H9 (cell line): ENCODE measurements around the gene TUFT1. TPM values are rescaled to one million over a fixed set of nuclear protein-coding genes. Genes with fewer than 3 reads are reported as not detected.

Experiments
- DNase-seq: peaks from one replicate; pipeline ENCODE4 v3.0.0-alpha.2; 2017
- H2AFZ ChIP-seq: one replicate; pipeline ENCODE4 v1.6.1; 2013; ENCODE audit warnings: mild to moderate bottlenecking, low read length, control low read depth, moderate library complexity
- H2AK5ac ChIP-seq: 2 replicates; pipeline ENCODE4 v1.6.1; 2013; ENCODE audit warnings: low read length, control low read depth, mixed read lengths; ENCODE audit not compliant: insufficient read length
- H2BK120ac ChIP-seq: one replicate; pipeline ENCODE4 v1.6.1; 2013; ENCODE audit warnings: low read depth, mild to moderate bottlenecking, low read length, control low read depth, inconsistent platforms; ENCODE audit not compliant: poor library complexity, severe bottlenecking
- H2BK12ac ChIP-seq: 2 replicates; pipeline ENCODE4 v1.6.1; 2013; ENCODE audit warnings: low read length, control low read depth, mixed read lengths, low read depth; ENCODE audit not compliant: insufficient read length
- H2BK15ac ChIP-seq: 2 replicates; pipeline ENCODE4 v1.6.1; 2013; ENCODE audit warnings: low read depth, low read length, control low read depth
- H2BK20ac ChIP-seq: one replicate; pipeline ENCODE4 v1.6.1; 2013; ENCODE audit warnings: low read depth, mild to moderate bottlenecking, low read length, control low read depth, inconsistent platforms; ENCODE audit not compliant: poor library complexity, severe bottlenecking
- H2BK5ac ChIP-seq: 2 replicates; pipeline ENCODE4 v1.6.1; 2013; ENCODE audit warnings: low read length, control low read depth, mixed read lengths; ENCODE audit not compliant: insufficient read length
- H3K14ac ChIP-seq: 2 replicates; pipeline ENCODE4 v1.6.1; 2013; ENCODE audit warnings: low read length, control low read depth; ENCODE audit not compliant: insufficient read depth
- H3K18ac ChIP-seq: 2 replicates; pipeline ENCODE4 v1.6.1; 2013; ENCODE audit warnings: low read depth, mild to moderate bottlenecking, mixed read lengths, low read length, control low read depth; ENCODE audit not compliant: insufficient read length
- H3K23ac ChIP-seq: 2 replicates; pipeline ENCODE4 v1.6.1; 2013; ENCODE audit warnings: low read length, control low read depth, mixed read lengths, low read depth; ENCODE audit not compliant: insufficient read length
- H3K23me2 ChIP-seq: 2 replicates; pipeline ENCODE4 v1.6.1; 2013; ENCODE audit warnings: low read depth, mild to moderate bottlenecking, mixed read lengths, low read length, control low read depth; ENCODE audit not compliant: insufficient read length, poor library complexity, severe bottlenecking
- H3K27ac ChIP-seq: 2 replicates; pipeline ENCODE4 v1.5.1; 2013; ENCODE audit warnings: low read length, control low read depth, mixed read lengths, low read depth; ENCODE audit not compliant: insufficient read length
- H3K27me3 ChIP-seq: 2 replicates; pipeline ENCODE4 v1.6.1; 2013; ENCODE audit warnings: low read length, control low read depth, inconsistent platforms; ENCODE audit not compliant: insufficient read depth
- H3K4ac ChIP-seq: 2 replicates; pipeline ENCODE4 v1.6.1; 2013; ENCODE audit warnings: low read depth, mild to moderate bottlenecking, control low read depth, inconsistent platforms, low read length, moderate library complexity
- H3K4me1 ChIP-seq: 2 replicates; pipeline ENCODE4 v1.6.1; 2013; ENCODE audit warnings: low read length, control low read depth, inconsistent platforms; ENCODE audit not compliant: insufficient read depth
- H3K4me2 ChIP-seq: 2 replicates; pipeline ENCODE4 v1.6.1; 2013; ENCODE audit warnings: low read length, control low read depth, mixed read lengths; ENCODE audit not compliant: insufficient read length, insufficient read depth
- H3K56ac ChIP-seq: 2 replicates; pipeline ENCODE4 v1.6.1; 2013; ENCODE audit warnings: low read depth, mild to moderate bottlenecking, mixed read lengths, low read length, control low read depth; ENCODE audit not compliant: insufficient read length
- H3K79me1 ChIP-seq: 2 replicates; pipeline ENCODE4 v1.6.1; 2013; ENCODE audit warnings: low read depth, mild to moderate bottlenecking, moderate library complexity, low read length, control low read depth, inconsistent platforms; ENCODE audit not compliant: insufficient read depth, poor library complexity, severe bottlenecking
- H3K79me2 ChIP-seq: 2 replicates; pipeline ENCODE4 v1.6.1; 2013; ENCODE audit warnings: low read length, control low read depth, inconsistent platforms; ENCODE audit not compliant: insufficient read depth
- H3K9ac ChIP-seq: 2 replicates; pipeline ENCODE4 v1.6.1; 2013; ENCODE audit warnings: low read length, control low read depth, mixed read lengths; ENCODE audit not compliant: insufficient read length; ENCODE audit errors: extremely low read depth
- H3K9me3 ChIP-seq: one replicate; pipeline ENCODE4 v1.6.1; 2013; ENCODE audit warnings: low read depth, low read length, inconsistent platforms; ENCODE audit not compliant: control insufficient read depth
- H3T11ph ChIP-seq: one replicate; pipeline ENCODE4 v1.6.1; 2013; ENCODE audit warnings: mild to moderate bottlenecking, low read length, control low read depth, inconsistent platforms
- H4K20me1 ChIP-seq: one replicate; pipeline ENCODE4 v1.6.1; 2013; ENCODE audit not compliant: control insufficient read depth, insufficient read length, insufficient read depth
- H4K5ac ChIP-seq: 2 replicates; pipeline ENCODE4 v1.6.1; 2013; ENCODE audit warnings: low read depth, mild to moderate bottlenecking, mixed read lengths, low read length, control low read depth; ENCODE audit not compliant: insufficient read length
- H4K8ac ChIP-seq: replicated peaks from 2 replicates; pipeline ENCODE4 v1.6.1; 2013; ENCODE audit warnings: low read length, control low read depth, mixed read lengths, low read depth; ENCODE audit not compliant: insufficient read length
- H4K91ac ChIP-seq: 2 replicates; pipeline ENCODE4 v1.6.1; 2013; ENCODE audit warnings: low read depth, mild to moderate bottlenecking, moderate library complexity, mixed read lengths, low read length, control low read depth; ENCODE audit not compliant: insufficient read length
- H3K27ac Mint-ChIP-seq, 3 experiments: 2 replicates in 2 of 3; 3 replicates in 1 of 3; pipeline ENCODE4 v1.8.0; 2020 to 2021; ENCODE audit warnings: mixed read lengths in 3 of 3, mild to moderate bottlenecking in 1 of 3, moderate library complexity in 1 of 3
- H3K27me3 Mint-ChIP-seq: 2 replicates; pipeline ENCODE4 v1.8.0; 2021; ENCODE audit warnings: low read depth, mild to moderate bottlenecking, moderate library complexity, mixed read lengths
- H3K36me3 Mint-ChIP-seq, 3 experiments: 2 replicates in 2 of 3; 3 replicates in 1 of 3; pipeline ENCODE4 v1.8.0; 2020 to 2021; ENCODE audit warnings: low read depth in 3 of 3, mixed read lengths in 3 of 3; ENCODE audit not compliant: insufficient read depth in 1 of 3
- H3K4me1 Mint-ChIP-seq, 2 experiments: 2 replicates each; pipeline ENCODE4 v1.8.0; 2020; ENCODE audit warnings: mixed read lengths in 2 of 2
- H3K4me3 Mint-ChIP-seq, 2 experiments: 2 replicates in 1 of 2; 3 replicates in 1 of 2; pipeline ENCODE4 v1.8.0; 2020 to 2021; ENCODE audit warnings: mild to moderate bottlenecking in 2 of 2, mixed read lengths in 2 of 2, moderate library complexity in 1 of 2
- H3K9me3 Mint-ChIP-seq, 2 experiments: 2 replicates in 1 of 2; 3 replicates in 1 of 2; pipeline ENCODE4 v1.8.0; 2020; ENCODE audit warnings: mild to moderate bottlenecking in 2 of 2, mixed read lengths in 2 of 2, moderate library complexity in 1 of 2
- CTCF ChIP-seq: fragments of 200-600 bp; sonication (generic); conservative IDR thresholded peaks from 3 replicates; pipeline ENCODE4 v1.8.0; 2021; ENCODE audit warnings: antibody characterized with exemption, mild to moderate bottlenecking
- WGBS: extraction: QIAGEN DNeasy Blood & Tissue Kit; methylation state at CpG from one replicate; pipeline ENCODE4 v1.1.7; 2013; ENCODE audit warnings: missing lambda C conversion rate, low lambda C conversion rate, mixed read lengths; ENCODE audit not compliant: insufficient read length; ENCODE audit errors: extremely low coverage; 5-methylcytosine and 5-hydroxymethylcytosine counted together
- total RNA-seq: library from RNA; stranded (reverse); gene quantifications from 2 replicates; pipeline ENCODE4 v1.2.1, GENCODE V29; 2021

The TUFT1 gene
- total RNA-seq, 1 experiment from 2014 or later, result 6.2 TPM

- no peak overlapping the region for H3K18ac ChIP-seq
- no CpG with 5 or more reads among the region's 3 CpGs for WGBS
- no peak overlapping the region for H3K9ac ChIP-seq
- no peaks in the 10 kb centered on the region for H3K9me3 ChIP-seq
- Mint-ChIP-seq H3K27ac (no peak overlapping the region), H3K9me3 (peaks cover 5 to 12% of the 10 kb centered on the region in 2 experiments; a peak in 4 of 5 replicates), H3K4me1 (peaks cover 14 to 15% of the 10 kb centered on the region in 2 experiments), H3K4me3 (no peak overlapping the region), H3K36me3 (no peaks in the 10 kb centered on the region), H3K27me3 (peaks cover 10% of the 10 kb centered on the region)
- H3K79me1 ChIP-seq, result no peaks in the 10 kb centered on the region
- no peak for TF ChIP-seq CTCF
- H2BK20ac ChIP-seq, result no peak overlapping the region
- no peak overlapping the region for H3K14ac ChIP-seq
- no peak overlapping the region for H3K27ac ChIP-seq
- H2AK5ac ChIP-seq, result no peak overlapping the region
- no peak overlapping the region for H3T11ph ChIP-seq
- H3K4ac ChIP-seq, result no peak overlapping the region
- no peaks in the 10 kb centered on the region for H4K20me1 ChIP-seq
- H3K23ac ChIP-seq, result no peak overlapping the region
- no peak overlapping the region for H3K4me2 ChIP-seq
- no peak overlapping the region for H2BK12ac ChIP-seq
- no peaks in the 10 kb centered on the region for H3K27me3 ChIP-seq
- H2BK5ac ChIP-seq, result no peak overlapping the region
- H3K56ac ChIP-seq, result no peak overlapping the region
- H3K4me1 ChIP-seq, result no peaks in the 10 kb centered on the region
- no peak overlapping the region for H2BK120ac ChIP-seq
- no peaks in the 10 kb centered on the region for H3K79me2 ChIP-seq
- H4K8ac ChIP-seq, result no peak overlapping the region
- no peak overlapping the region for H2BK15ac ChIP-seq
- no peak overlapping the region for H4K5ac ChIP-seq
- no peak overlapping the region for H2AFZ ChIP-seq
- H3K23me2 ChIP-seq, result peaks cover 5% of the 10 kb centered on the region
- no peak for DNase-seq
- no peak overlapping the region for H4K91ac ChIP-seq
These were observed 50.9 kb downstream of the TUFT1 start for GRCh38 chr1:151590961-151591360.
